OCI-LY3 (cell line): Measurements from ENCODE around the gene CFAP77.

Experiments used
- H2AFZ ChIP-seq: fragments of 200-600, 300-600 bp; shearing (Covaris generic); 2 replicates; pipeline ENCODE4 v1.6.0; 2014; ENCODE audit warnings: antibody characterized with exemption, low read depth, low read length
- H3K27ac ChIP-seq: fragments of 200-600, 300-600 bp; sonication (generic); 2 replicates; pipeline ENCODE4 v1.5.1; 2014; ENCODE audit warnings: mild to moderate bottlenecking, low read length, moderate library complexity, mixed read lengths
- H3K27me3 ChIP-seq: fragments of 200-600, 300-600 bp; sonication (generic); 2 replicates; pipeline ENCODE4 v1.6.1; 2014; ENCODE audit warnings: low read depth, low read length, mixed read lengths
- H3K36me3 ChIP-seq: fragments of 200-600, 300-600 bp; sonication (generic); replicated peaks from 2 replicates; pipeline ENCODE3; 2014; ENCODE audit warnings: low read depth, low read length, mixed read lengths
- H3K4me1 ChIP-seq: fragments of 300-600, 200-600 bp; sonication (generic); 2 replicates; pipeline ENCODE4 v1.6.1; 2014; ENCODE audit warnings: low read length, mixed read lengths
- H3K4me2 ChIP-seq: fragments of 200-600, 300-600 bp; sonication (generic); 2 replicates; pipeline ENCODE4 v1.6.1; 2014; ENCODE audit warnings: low read length, mixed read lengths
- H3K4me3 ChIP-seq: fragments of 300-600, 200-600 bp; sonication (generic); 2 replicates; pipeline ENCODE4 v1.5.1; 2014; ENCODE audit warnings: antibody characterized with exemption, mild to moderate bottlenecking, low read length, moderate library complexity
- H3K79me2 ChIP-seq: fragments of 300-600, 200-600 bp; shearing (Covaris generic); 2 replicates; pipeline ENCODE4 v1.6.1; 2014; ENCODE audit warnings: mild to moderate bottlenecking, low read length, mixed read lengths
- H3K9ac ChIP-seq: fragments of 300-600, 200-600 bp; shearing (Covaris generic); 2 replicates; pipeline ENCODE4 v1.6.0; 2014; ENCODE audit warnings: mild to moderate bottlenecking, low read length, moderate library complexity
- H3K9me3 ChIP-seq: fragments of 200-600, 300-600 bp; shearing (Covaris generic); 2 replicates; pipeline ENCODE4 v1.6.1; 2014; ENCODE audit warnings: low read length, mixed read lengths; ENCODE audit not compliant: insufficient read depth
- H4K20me1 ChIP-seq: fragments of 200-600, 300-600 bp; sonication (generic); 2 replicates; pipeline ENCODE4 v1.6.1; 2016; ENCODE audit warnings: low read length, mixed read lengths; ENCODE audit not compliant: insufficient read depth
- EZH2phosphoT487 ChIP-seq: fragments of 200-600 bp; shearing (Covaris generic); IDR thresholded peaks from 2 replicates; pipeline ENCODE4 v1.6.1; 2018; ENCODE audit warnings: antibody characterized with exemption, mixed run types, low read depth
- TF ChIP-seq, protein P1 (sequence below): fragments of 200-600, 300-600 bp; sonication (generic); IDR thresholded peaks from 2 replicates; pipeline ENCODE4 v1.5.1; 2014; ENCODE audit warnings: antibody characterized with exemption, low read length, low read depth

CFAP77 gene

DNA sequence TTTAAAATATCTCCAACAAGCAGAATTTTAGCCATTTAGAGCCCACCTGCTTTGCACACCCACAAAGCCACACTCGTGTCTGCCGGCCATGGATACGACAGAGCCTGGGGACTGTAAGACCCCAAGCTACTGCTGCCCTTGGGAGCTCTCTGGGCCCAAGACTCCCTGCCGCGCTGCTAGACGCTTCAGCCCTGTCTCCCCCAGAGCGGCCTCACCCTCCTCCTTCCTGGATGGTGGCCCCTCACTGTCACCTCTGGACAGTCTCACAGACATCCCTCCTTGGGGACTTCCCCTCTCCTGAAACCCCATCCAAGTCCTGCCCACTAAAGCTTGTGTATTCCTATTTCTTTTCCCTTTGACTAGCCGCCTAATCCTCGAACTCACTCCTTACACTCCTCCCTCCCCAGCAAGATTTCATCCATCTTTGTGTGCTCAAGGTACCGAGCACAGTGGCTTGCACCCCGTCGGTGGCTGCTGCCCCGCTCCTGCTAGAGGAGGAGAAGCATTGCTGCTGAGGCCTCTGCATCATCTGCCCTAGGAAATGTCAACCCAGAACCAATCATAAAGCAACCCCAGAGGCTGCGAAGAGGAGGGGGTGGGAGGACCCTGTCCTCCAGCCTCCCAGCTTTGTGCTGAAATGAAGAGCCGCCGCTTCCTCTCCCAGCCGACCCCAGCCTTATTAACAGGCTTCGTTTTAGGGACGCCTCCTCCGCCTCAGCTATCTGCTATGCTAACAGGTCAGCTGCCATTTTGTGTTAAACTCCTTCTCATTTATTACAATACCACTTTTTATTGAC, 71.2 kb downstream of the CFAP77 start:
- no peak overlapping the region for H3K9ac ChIP-seq
- H4K20me1 ChIP-seq, result no peaks in the 10 kb centered on the region
- H2AFZ ChIP-seq, result no peak overlapping the region
- H3K36me3 ChIP-seq, result no peaks in the 10 kb centered on the region
- H3K4me2 ChIP-seq, result no peak overlapping the region
- no peak overlapping the region for H3K4me3 ChIP-seq
- H3K27me3 ChIP-seq, result peaks cover 16% of the 10 kb centered on the region
- no peak for TF ChIP-seq EZH2phosphoT487
- TF ChIP-seq, protein P1, sequence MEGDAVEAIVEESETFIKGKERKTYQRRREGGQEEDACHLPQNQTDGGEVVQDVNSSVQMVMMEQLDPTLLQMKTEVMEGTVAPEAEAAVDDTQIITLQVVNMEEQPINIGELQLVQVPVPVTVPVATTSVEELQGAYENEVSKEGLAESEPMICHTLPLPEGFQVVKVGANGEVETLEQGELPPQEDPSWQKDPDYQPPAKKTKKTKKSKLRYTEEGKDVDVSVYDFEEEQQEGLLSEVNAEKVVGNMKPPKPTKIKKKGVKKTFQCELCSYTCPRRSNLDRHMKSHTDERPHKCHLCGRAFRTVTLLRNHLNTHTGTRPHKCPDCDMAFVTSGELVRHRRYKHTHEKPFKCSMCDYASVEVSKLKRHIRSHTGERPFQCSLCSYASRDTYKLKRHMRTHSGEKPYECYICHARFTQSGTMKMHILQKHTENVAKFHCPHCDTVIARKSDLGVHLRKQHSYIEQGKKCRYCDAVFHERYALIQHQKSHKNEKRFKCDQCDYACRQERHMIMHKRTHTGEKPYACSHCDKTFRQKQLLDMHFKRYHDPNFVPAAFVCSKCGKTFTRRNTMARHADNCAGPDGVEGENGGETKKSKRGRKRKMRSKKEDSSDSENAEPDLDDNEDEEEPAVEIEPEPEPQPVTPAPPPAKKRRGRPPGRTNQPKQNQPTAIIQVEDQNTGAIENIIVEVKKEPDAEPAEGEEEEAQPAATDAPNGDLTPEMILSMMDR, result no peak
- H3K9me3 ChIP-seq, result no peaks in the 10 kb centered on the region
- H3K4me1 ChIP-seq, result no peaks in the 10 kb centered on the region
- H3K27ac ChIP-seq, result no peak overlapping the region
- H3K79me2 ChIP-seq, result no peaks in the 10 kb centered on the region

DNA sequence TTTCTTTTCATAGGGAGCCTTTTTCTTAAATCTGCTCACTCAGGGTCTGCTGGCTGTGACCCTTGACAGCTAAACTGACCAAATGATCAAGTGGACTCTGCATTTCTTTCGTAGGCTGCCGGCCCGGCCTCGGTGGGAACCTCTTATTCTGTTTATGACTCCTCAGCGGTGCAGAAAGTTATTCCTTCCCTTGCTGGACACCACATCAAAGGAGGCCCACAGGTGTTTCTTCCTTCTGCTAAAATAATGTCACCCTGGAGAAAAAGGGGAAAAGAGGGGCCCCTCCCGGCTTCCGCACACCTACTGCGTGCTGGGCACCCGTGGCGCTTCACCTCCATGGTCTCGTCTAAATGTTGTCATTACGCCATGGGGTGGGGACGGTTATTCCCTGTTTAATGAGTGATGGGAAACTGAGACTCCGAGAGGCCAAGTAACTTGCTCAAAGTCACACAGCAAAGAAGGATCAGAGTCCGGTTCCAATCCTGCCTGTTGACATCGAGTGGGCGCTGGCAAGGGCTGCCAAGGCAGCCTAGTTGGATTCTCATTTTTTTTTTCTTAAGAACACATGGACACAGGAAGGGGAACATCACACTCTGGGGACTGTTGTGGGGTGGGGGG, 72.3 kb downstream of the CFAP77 start:
- no peaks in the 10 kb centered on the region for H4K20me1 ChIP-seq
- H2AFZ ChIP-seq, result no peak overlapping the region
- TF ChIP-seq, protein P1, result no peak
- no peak for TF ChIP-seq EZH2phosphoT487
- H3K9ac ChIP-seq, result no peak overlapping the region
- H3K79me2 ChIP-seq, result no peaks in the 10 kb centered on the region
- peaks cover 16% of the 10 kb centered on the region for H3K27me3 ChIP-seq
- no peaks in the 10 kb centered on the region for H3K36me3 ChIP-seq
- no peak overlapping the region for H3K4me2 ChIP-seq
- H3K4me1 ChIP-seq, result no peaks in the 10 kb centered on the region
- H3K27ac ChIP-seq, result no peak overlapping the region
- H3K9me3 ChIP-seq, result no peaks in the 10 kb centered on the region
- H3K4me3 ChIP-seq, result no peak overlapping the region

DNA sequence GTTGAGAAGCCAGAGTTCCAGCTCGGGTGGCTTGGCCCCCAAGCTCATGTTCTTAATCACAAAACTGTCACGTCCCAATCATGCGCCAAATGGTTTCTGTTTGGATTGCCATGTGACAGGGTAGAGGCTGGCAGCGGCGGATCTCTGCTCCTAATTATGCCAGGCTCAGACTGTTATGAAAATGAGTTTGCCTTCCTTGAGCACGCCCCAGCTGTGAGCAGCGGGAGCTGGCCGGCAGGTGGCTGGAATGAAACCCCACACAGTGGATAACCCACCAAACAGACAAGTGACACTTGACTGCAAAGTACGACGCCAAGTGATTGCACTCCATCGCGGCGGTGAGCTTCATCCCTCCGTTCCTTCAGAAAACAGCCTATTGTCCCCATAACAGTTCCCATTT, 75.4 kb downstream of the CFAP77 start:
- no peaks in the 10 kb centered on the region for H3K79me2 ChIP-seq
- H3K4me2 ChIP-seq, result no peak overlapping the region
- H3K27me3 ChIP-seq, result peaks cover 37% of the 10 kb centered on the region
- no peak overlapping the region for H3K9ac ChIP-seq
- H3K4me1 ChIP-seq, result no peaks in the 10 kb centered on the region
- H3K9me3 ChIP-seq, result no peaks in the 10 kb centered on the region
- no peak overlapping the region for H3K4me3 ChIP-seq
- no peaks in the 10 kb centered on the region for H4K20me1 ChIP-seq
- H2AFZ ChIP-seq, result no peak overlapping the region
- no peaks in the 10 kb centered on the region for H3K36me3 ChIP-seq
- no peak for TF ChIP-seq EZH2phosphoT487
- TF ChIP-seq, protein P1, result no peak
- no peak overlapping the region for H3K27ac ChIP-seq

DNA sequence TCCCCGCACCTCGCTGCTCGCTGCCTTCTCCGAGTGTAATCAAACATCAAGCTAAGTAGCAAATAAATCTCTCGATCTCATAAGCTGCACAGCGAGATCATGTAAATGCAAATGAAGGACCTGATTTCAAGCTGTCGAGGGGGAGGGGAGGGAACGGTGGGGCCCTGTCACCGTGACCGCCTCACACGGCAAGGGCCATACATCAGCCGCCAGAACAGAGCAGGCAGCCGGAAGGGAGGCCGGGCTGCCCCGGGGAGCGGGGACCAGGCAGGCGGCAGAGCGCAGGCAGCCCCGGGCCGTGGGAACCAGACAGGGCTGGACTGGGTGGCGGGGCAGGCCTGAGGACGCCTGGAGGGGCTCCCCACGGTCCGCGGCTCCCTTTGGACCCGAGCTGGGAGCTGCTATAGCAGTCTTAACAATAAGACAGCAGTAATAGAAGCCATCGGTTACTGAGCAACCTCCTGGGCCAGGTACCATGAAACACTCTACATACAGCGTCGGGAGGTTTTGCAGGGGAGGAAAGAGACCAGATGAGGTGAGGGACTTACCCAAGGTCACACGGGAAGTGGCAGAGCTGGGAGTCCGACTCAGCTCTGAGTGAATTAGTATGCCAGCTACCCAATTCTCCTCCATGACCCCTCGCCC, 76.8 kb downstream of the CFAP77 start:
- H3K4me3 ChIP-seq, result no peak overlapping the region
- H3K27ac ChIP-seq, result no peak overlapping the region
- H3K79me2 ChIP-seq, result no peaks in the 10 kb centered on the region
- peaks cover 37% of the 10 kb centered on the region for H3K27me3 ChIP-seq
- no peaks in the 10 kb centered on the region for H3K36me3 ChIP-seq
- no peak overlapping the region for H2AFZ ChIP-seq
- H3K4me2 ChIP-seq, result no peak overlapping the region
- H3K9me3 ChIP-seq, result no peaks in the 10 kb centered on the region
- no peaks in the 10 kb centered on the region for H3K4me1 ChIP-seq
- TF ChIP-seq, protein P1, result no peak
- TF ChIP-seq EZH2phosphoT487, result no peak
- no peaks in the 10 kb centered on the region for H4K20me1 ChIP-seq
- no peak overlapping the region for H3K9ac ChIP-seq
